HL-60 (cell line): Measurements from ENCODE around the gene CHCHD6.
A peak's percentile ranks its signal among the peaks of the same experiment; 100 is the strongest.

Experiments
- DNase-seq, 2 experiments: peaks; one replicate each; pipeline ENCODE4 v3.0.0-alpha.2; 2010 to 2020; ENCODE audit warnings: low read depth in 1 of 2, low spot score in 1 of 2
- H3K27ac ChIP-seq: fragments of 250-450 bp; sonication (Bioruptor Pico); replicated peaks from 2 replicates; pipeline ENCODE4 v1.5.1; 2020; ENCODE audit warnings: mild to moderate bottlenecking, moderate library complexity
- H3K27me3 ChIP-seq: fragments of 250-450 bp; sonication (Bioruptor Pico); 2 replicates; pipeline ENCODE4 v1.5.1; 2021; ENCODE audit warnings: mild to moderate bottlenecking, moderate library complexity; ENCODE audit not compliant: insufficient read depth, poor library complexity, severe bottlenecking
- H3K4me3 ChIP-seq: replicated peaks from 2 replicates; pipeline ENCODE4 v1.5.1; 2011; ENCODE audit warnings: mild to moderate bottlenecking, control low read depth, low read length; ENCODE audit not compliant: insufficient read depth
- CTCF ChIP-seq: IDR thresholded peaks from one replicate; pipeline ENCODE4 v1.5.1; 2011; ENCODE audit warnings: low read length, control low read depth, inconsistent platforms; ENCODE audit not compliant: insufficient read depth
- GABPA ChIP-seq: IDR thresholded peaks from 2 replicates; pipeline ENCODE4 v1.6.1; 2012; ENCODE audit warnings: low read depth
- POLR2AphosphoS5 ChIP-seq: IDR thresholded peaks from 2 replicates; pipeline ENCODE4 v1.6.1; 2012; ENCODE audit warnings: low read depth
- SPI1 ChIP-seq: IDR thresholded peaks from 2 replicates; pipeline ENCODE4 v1.6.1; 2012; ENCODE audit warnings: low read depth, mild to moderate bottlenecking, borderline replicate concordance
- TF ChIP-seq, protein P1 (sequence below): IDR thresholded peaks from 2 replicates; pipeline ENCODE4 v1.6.1; 2012; ENCODE audit warnings: low read depth; ENCODE audit not compliant: insufficient replicate concordance

The CHCHD6 gene

DNA sequence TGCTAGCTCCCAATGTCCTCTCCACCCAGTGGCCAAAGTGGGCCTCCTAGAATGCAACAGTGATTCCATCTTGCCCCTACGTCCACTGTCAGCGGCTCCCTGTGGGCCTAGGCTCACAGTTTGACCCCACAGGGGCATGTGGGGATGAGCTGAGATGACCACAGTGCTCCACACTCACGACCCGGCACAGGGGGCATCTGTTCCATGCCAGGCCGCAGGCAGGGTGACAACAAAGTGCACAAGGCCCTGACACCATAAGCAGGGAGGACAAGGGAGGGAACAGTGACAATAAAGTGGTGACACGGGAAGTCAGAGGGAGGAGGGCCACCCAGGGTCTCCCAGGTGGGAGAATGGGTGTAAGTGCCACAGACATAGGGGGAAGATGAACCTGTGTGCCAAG lies 273.8 kb downstream of the CHCHD6 start:
- no peak overlapping the region for H3K27ac ChIP-seq
- no peak overlapping the region for H3K4me3 ChIP-seq
- H3K27me3 ChIP-seq = no peaks in the 10 kb centered on the region
- no peak for DNase-seq
- TF ChIP-seq, protein P1, sequence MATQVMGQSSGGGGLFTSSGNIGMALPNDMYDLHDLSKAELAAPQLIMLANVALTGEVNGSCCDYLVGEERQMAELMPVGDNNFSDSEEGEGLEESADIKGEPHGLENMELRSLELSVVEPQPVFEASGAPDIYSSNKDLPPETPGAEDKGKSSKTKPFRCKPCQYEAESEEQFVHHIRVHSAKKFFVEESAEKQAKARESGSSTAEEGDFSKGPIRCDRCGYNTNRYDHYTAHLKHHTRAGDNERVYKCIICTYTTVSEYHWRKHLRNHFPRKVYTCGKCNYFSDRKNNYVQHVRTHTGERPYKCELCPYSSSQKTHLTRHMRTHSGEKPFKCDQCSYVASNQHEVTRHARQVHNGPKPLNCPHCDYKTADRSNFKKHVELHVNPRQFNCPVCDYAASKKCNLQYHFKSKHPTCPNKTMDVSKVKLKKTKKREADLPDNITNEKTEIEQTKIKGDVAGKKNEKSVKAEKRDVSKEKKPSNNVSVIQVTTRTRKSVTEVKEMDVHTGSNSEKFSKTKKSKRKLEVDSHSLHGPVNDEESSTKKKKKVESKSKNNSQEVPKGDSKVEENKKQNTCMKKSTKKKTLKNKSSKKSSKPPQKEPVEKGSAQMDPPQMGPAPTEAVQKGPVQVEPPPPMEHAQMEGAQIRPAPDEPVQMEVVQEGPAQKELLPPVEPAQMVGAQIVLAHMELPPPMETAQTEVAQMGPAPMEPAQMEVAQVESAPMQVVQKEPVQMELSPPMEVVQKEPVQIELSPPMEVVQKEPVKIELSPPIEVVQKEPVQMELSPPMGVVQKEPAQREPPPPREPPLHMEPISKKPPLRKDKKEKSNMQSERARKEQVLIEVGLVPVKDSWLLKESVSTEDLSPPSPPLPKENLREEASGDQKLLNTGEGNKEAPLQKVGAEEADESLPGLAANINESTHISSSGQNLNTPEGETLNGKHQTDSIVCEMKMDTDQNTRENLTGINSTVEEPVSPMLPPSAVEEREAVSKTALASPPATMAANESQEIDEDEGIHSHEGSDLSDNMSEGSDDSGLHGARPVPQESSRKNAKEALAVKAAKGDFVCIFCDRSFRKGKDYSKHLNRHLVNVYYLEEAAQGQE = no peak
- TF ChIP-seq POLR2AphosphoS5 (no peak), GABPA (no peak), SPI1 (no peak), CTCF (no peak)

- H3K27me3 ChIP-seq = no peaks in the 10 kb centered on the region
- no peak for DNase-seq
- H3K4me3 ChIP-seq = no peak overlapping the region
- TF ChIP-seq SPI1 (no peak), CTCF (no peak), POLR2AphosphoS5 (no peak), GABPA (no peak)
- TF ChIP-seq, protein P1 = no peak
- H3K27ac ChIP-seq = no peak overlapping the region
Measured at GRCh38 chr3:126978291-126978690, 274.3 kb downstream of the CHCHD6 start.

- peaks cover 6% of the 10 kb centered on the region for H3K27me3 ChIP-seq
- H3K27ac ChIP-seq = no peak overlapping the region
- TF ChIP-seq GABPA = no peak
- peak; percentile 35; the same call in 1 of the 2 replicates for TF ChIP-seq SPI1
- TF ChIP-seq CTCF = no peak
- TF ChIP-seq, protein P1 = no peak
- DNase-seq = no peak
- no peak overlapping the region for H3K4me3 ChIP-seq
Measured at GRCh38 chr3:126979046-126979628, 275.1 kb downstream of the CHCHD6 start.
